ENCODE data around the gene APBB2.

DNA sequence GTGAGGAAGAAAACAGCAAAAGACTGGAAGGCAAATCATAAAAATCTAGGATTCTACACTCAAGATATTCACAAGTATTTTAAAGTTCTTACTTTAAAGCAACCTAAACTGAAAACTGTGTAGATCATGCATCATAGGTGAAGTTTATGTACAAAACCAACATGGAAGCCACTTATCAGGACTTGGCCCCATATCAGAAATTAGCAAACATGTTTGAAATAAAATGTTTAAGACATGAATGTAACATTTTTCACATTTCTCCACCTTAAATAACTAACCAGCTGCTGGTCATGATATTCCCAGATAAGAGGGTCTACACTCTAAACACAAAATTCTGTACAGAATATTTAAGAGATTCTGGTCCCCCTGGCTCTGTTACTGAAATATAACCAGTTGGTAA, 38.5 kb downstream of the APBB2 start:
- no peak for TF ChIP-seq POLR2A (IDR thresholded peaks at IDR 0.05)
- TF ChIP-seq, protein P1, sequence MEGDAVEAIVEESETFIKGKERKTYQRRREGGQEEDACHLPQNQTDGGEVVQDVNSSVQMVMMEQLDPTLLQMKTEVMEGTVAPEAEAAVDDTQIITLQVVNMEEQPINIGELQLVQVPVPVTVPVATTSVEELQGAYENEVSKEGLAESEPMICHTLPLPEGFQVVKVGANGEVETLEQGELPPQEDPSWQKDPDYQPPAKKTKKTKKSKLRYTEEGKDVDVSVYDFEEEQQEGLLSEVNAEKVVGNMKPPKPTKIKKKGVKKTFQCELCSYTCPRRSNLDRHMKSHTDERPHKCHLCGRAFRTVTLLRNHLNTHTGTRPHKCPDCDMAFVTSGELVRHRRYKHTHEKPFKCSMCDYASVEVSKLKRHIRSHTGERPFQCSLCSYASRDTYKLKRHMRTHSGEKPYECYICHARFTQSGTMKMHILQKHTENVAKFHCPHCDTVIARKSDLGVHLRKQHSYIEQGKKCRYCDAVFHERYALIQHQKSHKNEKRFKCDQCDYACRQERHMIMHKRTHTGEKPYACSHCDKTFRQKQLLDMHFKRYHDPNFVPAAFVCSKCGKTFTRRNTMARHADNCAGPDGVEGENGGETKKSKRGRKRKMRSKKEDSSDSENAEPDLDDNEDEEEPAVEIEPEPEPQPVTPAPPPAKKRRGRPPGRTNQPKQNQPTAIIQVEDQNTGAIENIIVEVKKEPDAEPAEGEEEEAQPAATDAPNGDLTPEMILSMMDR (IDR thresholded peaks at IDR 0.05), result no peak
